Lower lobe of right lung (tissue), 2 donors: ENCODE results near the gene PPP3CA. TPM values are rescaled to one million over a fixed set of nuclear protein-coding genes. Genes with fewer than 3 reads are reported as not detected.

Experiments used
- ATAC-seq, 2 donors: fragments of 200-7000 bp; cut with Tn5 transposase; one replicate each; pipeline ENCODE4 v1.9.1; 2020 to 2022; ENCODE audit warnings: mild to moderate bottlenecking in 2 of 2, moderate library complexity in 2 of 2
- DNase-seq: peaks from one replicate; pipeline ENCODE4 v3.0.0-alpha.2; 2020
- H3K27ac ChIP-seq: fragments of 200-600 bp; one replicate; pipeline ENCODE4 v1.8.0; 2022
- H3K27me3 ChIP-seq: fragments of 200-600 bp; one replicate; pipeline ENCODE4 v1.8.0; 2022; ENCODE audit warnings: low read depth
- H3K36me3 ChIP-seq: fragments of 200-600 bp; one replicate; pipeline ENCODE4 v1.8.0; 2022; ENCODE audit warnings: mild to moderate bottlenecking
- H3K4me1 ChIP-seq: fragments of 200-600 bp; one replicate; pipeline ENCODE4 v1.8.0; 2022
- H3K4me3 ChIP-seq: fragments of 200-600 bp; one replicate; pipeline ENCODE4 v1.8.0; 2022; ENCODE audit warnings: mild to moderate bottlenecking
- H3K9me3 ChIP-seq: fragments of 200-600 bp; one replicate; pipeline ENCODE4 v1.8.0; 2022
- intact Hi-C: fragments of 100-400 bp; cut with DNase I; formaldehyde crosslinking; loops from one replicate; pipeline ENCODE4 v1.11.0; 2022
- total RNA-seq: library from RNA; stranded (reverse); fragmentation: NEBNext Ultra II Directional; extraction: Animal tissue kit (Norgen Biotek cat#: 25700); gene quantifications from one replicate; pipeline ENCODE4 v1.2.1, GENCODE V29; 2021
- TF ChIP-seq, protein P1 (sequence below): fragments of 200-600 bp; IDR thresholded peaks from one replicate; pipeline ENCODE4 v1.8.0; 2022; ENCODE audit warnings: antibody characterized with exemption, mild to moderate bottlenecking
- donor health status: DM: no; HTN: yes; CAD: no; lungs with severe emphysema.

PPP3CA gene
- total RNA-seq, 1 donor from 2014 or later: 50.2 TPM

DNA sequence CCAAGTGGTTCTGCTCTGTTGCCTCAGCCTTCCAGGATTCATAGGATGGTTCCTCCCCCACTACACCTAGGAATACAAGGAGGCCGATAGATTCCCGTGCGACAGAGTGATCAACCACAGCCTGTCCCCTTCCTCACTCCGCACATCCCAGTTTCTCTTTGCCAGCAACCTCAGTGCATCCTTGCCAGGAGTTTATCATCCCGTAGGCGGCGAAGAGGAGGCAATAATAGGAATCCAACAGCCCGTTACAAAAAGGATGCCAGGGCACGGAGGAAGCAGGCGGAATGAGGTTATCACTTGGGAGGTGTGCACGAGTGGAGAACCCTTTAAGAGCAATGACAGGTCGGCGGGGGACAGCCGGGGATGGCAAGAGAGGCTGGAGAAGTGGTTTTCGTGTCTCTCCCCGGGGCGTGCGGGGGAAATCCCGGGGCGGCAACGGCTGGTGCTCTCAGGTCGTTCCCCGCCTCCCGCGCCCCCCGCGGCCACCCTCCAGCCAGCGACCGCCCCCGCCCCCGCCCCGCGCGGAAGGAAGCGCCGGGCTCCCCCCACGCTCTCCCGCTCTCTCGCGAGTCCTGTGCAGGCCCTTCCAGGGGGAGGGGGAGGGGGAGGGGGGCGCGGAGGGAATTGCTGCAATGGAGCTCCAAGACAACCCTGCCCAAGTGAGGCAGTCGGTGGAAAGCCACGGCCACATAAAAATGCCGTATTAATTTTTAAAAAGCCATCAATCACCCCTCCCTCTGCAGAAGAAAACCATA lies 1.6 kb downstream of the PPP3CA start:
- H3K36me3 ChIP-seq: no peaks in the 10 kb centered on the region
- peak; percentile 76 for DNase-seq
- ATAC-seq: peak; percentile 4 to 15
- TF ChIP-seq, protein P1, sequence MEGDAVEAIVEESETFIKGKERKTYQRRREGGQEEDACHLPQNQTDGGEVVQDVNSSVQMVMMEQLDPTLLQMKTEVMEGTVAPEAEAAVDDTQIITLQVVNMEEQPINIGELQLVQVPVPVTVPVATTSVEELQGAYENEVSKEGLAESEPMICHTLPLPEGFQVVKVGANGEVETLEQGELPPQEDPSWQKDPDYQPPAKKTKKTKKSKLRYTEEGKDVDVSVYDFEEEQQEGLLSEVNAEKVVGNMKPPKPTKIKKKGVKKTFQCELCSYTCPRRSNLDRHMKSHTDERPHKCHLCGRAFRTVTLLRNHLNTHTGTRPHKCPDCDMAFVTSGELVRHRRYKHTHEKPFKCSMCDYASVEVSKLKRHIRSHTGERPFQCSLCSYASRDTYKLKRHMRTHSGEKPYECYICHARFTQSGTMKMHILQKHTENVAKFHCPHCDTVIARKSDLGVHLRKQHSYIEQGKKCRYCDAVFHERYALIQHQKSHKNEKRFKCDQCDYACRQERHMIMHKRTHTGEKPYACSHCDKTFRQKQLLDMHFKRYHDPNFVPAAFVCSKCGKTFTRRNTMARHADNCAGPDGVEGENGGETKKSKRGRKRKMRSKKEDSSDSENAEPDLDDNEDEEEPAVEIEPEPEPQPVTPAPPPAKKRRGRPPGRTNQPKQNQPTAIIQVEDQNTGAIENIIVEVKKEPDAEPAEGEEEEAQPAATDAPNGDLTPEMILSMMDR: no peak
- H3K9me3 ChIP-seq: no peaks in the 10 kb centered on the region
- no peaks in the 10 kb centered on the region for H3K27me3 ChIP-seq
- peaks cover 33% of the 10 kb centered on the region for H3K4me1 ChIP-seq
- intact Hi-C loops: no loop called here
- peak overlapping the region; percentile 93 for H3K27ac ChIP-seq
- peak overlapping the region; percentile 87 for H3K4me3 ChIP-seq

- Histone ChIP-seq H3K4me1 (peaks cover 39% of the 10 kb centered on the region), H3K36me3 (no peaks in the 10 kb centered on the region), H3K27me3 (no peaks in the 10 kb centered on the region), H3K4me3 (peak overlapping the region; percentile 87), H3K27ac (peak overlapping the region; percentile 93), H3K9me3 (no peaks in the 10 kb centered on the region)
- DNase-seq: no peak
- TF ChIP-seq, protein P1: no peak
- no peak for ATAC-seq
- intact Hi-C loops: no loop called here
Observed at GRCh38 chr4:101345271-101345595, 2.1 kb downstream of the PPP3CA start.

- H3K27me3 ChIP-seq: no peaks in the 10 kb centered on the region
- intact Hi-C loops: no loop called here
- H3K36me3 ChIP-seq: no peaks in the 10 kb centered on the region
- DNase-seq: no peak
- TF ChIP-seq, protein P1: no peak
- no peak overlapping the region for H3K4me3 ChIP-seq
- no peak overlapping the region for H3K27ac ChIP-seq
- peaks cover 24% of the 10 kb centered on the region for H3K4me1 ChIP-seq
- ATAC-seq: peak in 1 of 2 donors; percentile 63
- H3K9me3 ChIP-seq: no peaks in the 10 kb centered on the region
Observed at GRCh38 chr4:101339332-101339731, 8.0 kb downstream of the PPP3CA start.

DNA sequence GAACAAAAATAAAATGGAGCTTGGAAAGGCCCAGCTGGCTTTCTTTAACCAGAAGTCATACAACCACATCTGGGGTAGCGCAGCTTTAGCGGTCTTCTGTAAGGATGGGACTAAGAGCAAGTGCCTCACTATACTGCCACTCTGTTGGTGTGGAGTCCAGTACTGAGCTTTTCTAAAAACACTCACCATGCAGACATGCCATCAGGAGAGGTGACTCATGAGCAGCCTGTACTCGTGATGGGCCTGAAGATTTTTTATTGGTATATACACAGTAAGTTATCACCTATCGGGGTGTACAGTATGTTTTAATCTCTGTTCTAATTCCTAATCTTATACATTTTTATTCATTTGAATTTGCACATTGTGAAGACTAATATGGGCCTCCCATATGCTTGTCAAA lies 9.6 kb downstream of the PPP3CA start:
- H3K4me3 ChIP-seq: no peak overlapping the region
- ATAC-seq: peak in 1 of 2 donors; percentile 39
- H3K27ac ChIP-seq: no peak overlapping the region
- peaks cover 16% of the 10 kb centered on the region for H3K4me1 ChIP-seq
- no peaks in the 10 kb centered on the region for H3K9me3 ChIP-seq
- no peaks in the 10 kb centered on the region for H3K27me3 ChIP-seq
- intact Hi-C loops: no loop called here
- no peak for DNase-seq
- no peaks in the 10 kb centered on the region for H3K36me3 ChIP-seq
- TF ChIP-seq, protein P1: no peak

DNA sequence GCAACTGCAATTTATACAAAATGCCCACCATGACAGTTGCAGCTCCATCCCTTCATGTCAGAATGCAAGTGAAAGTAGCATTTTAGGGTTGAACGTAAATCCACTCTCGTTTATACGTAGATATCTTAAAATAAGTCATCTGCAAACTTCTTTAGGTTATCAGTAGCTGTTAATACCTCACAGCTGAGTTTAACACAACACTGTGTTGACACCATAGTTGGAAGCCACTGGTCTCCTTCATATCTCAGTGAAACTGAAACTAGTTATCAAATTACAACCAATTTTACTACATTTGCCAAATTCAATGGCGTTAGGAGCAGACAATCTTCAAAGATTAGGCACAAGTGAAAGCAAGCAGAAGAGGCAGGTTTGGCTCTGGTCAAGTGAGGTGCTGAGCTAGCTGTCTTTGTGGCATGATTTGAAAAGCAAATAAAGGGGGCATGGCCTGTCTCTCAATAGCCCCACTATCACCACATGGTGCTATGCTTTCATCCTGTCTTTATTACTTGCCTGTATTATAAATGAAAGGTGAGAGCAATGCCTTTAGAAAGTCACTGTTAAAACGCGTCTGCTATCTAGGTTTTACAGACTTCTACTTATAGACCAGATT lies 12.3 kb downstream of the PPP3CA start:
- DNase-seq: no peak
- Histone ChIP-seq H3K4me3 (no peak overlapping the region), H3K27ac (no peak overlapping the region), H3K36me3 (no peaks in the 10 kb centered on the region), H3K4me1 (peaks cover 8% of the 10 kb centered on the region), H3K27me3 (no peaks in the 10 kb centered on the region), H3K9me3 (no peaks in the 10 kb centered on the region)
- ATAC-seq: no peak
- intact Hi-C loops: no loop called here
- TF ChIP-seq, protein P1: no peak
